Thyroid gland (tissue), 4 donors: ENCODE data around the gene METTL22. TPM values are rescaled to one million over a fixed set of nuclear protein-coding genes. Genes with fewer than 3 reads are reported as not detected.

Source experiments
- DNase-seq, 2 donors: peaks; one replicate each; pipeline ENCODE4 v3.0.0-alpha.2; 2019
- H3K27ac ChIP-seq, 3 donors: fragments of 200-600 bp; sonication (generic); 1 replicate in 2 of 3; 2 replicates in 1 of 3; pipeline ENCODE4 v1.5.1; 2016 to 2019; ENCODE audit warnings: mild to moderate bottlenecking in 1 of 3, moderate library complexity in 1 of 3
- H3K27me3 ChIP-seq: fragments of 200-600 bp; sonication (generic); one replicate; pipeline ENCODE4 v1.5.1; 2019
- H3K36me3 ChIP-seq, 2 donors: fragments of 200-600 bp; sonication (generic); one replicate each; pipeline ENCODE4 v1.5.1; 2016 to 2019
- H3K4me1 ChIP-seq, 2 donors: fragments of 200-600 bp; sonication (generic); one replicate each; pipeline ENCODE4 v1.5.1; 2017 to 2019
- H3K4me3 ChIP-seq, 3 donors: fragments of 200-600 bp; sonication (generic); replicated peaks in 1 of 3; 1 replicate in 2 of 3; 2 replicates in 1 of 3; pipeline ENCODE4 v1.5.1; 2016; ENCODE audit warnings: mild to moderate bottlenecking in 1 of 3
- H3K9me3 ChIP-seq: fragments of 200-600 bp; sonication (generic); one replicate; pipeline ENCODE4 v1.5.1; 2017
- CTCF ChIP-seq, 6 experiments: fragments of 200-600 bp in 3 of 6; fragments of 450-650 bp in 3 of 6; sonication (generic) in 3 of 6; IDR thresholded peaks; one replicate each; pipeline ENCODE4 v1.5.1; 2016 to 2019; ENCODE audit warnings: antibody characterized with exemption in 6 of 6, mild to moderate bottlenecking in 2 of 6, inconsistent platforms in 1 of 6, moderate library complexity in 1 of 6
- POLR2A ChIP-seq, 2 donors: fragments of 450-650 bp; IDR thresholded peaks; one replicate each; pipeline ENCODE4 v1.6.1; 2017; ENCODE audit warnings: antibody characterized with exemption in 2 of 2, mild to moderate bottlenecking in 2 of 2, moderate library complexity in 1 of 2
- WGBS, 2 donors: methylation state at CpG; one replicate each; pipeline ENCODE4 v1.1.5; 2017; 5-methylcytosine and 5-hydroxymethylcytosine counted together
- intact Hi-C: fragments of 100-400 bp; cut with DNase I; formaldehyde crosslinking; loops from one replicate; pipeline ENCODE4 v1.15.1; 2023
- total RNA-seq, 4 donors: library from RNA; depleted of rRNA; stranded (reverse); fragments of >200 nt; gene quantifications; one replicate each; pipeline ENCODE4 v1.2.3, GENCODE V29; 2016

The METTL22 gene
- total RNA-seq, 4 donors from 2014 or later: 16.5 to 43.2 (median 18.8) TPM

- no peak for DNase-seq
- Histone ChIP-seq H3K4me3 (no peak overlapping the region), H3K27ac (no peak overlapping the region), H3K4me1 (no peaks in the 10 kb centered on the region), H3K27me3 (no peaks in the 10 kb centered on the region), H3K9me3 (no peaks in the 10 kb centered on the region), H3K36me3 (peaks cover 69 to 77% of the 10 kb centered on the region in 2 donors)
- TF ChIP-seq POLR2A (IDR thresholded peaks at IDR 0.05): no peak
- TF ChIP-seq CTCF (IDR thresholded peaks at IDR 0.05): no peak
- intact Hi-C loops: loop anchor here (10.0 kb wide), 1 partner anchor 67 kb away; no protein-coding TSS in a partner anchor
- 90 to 91% methylated on average over 16 of the region's 16 CpGs for WGBS, 2 donors
Measured at GRCh38 chr16:8642146-8642545, 20.6 kb downstream of the METTL22 start.

GRCh38 chr16:8644211-8645140 is 23.0 kb downstream of the METTL22 start:
- H3K9me3 ChIP-seq: no peaks in the 10 kb centered on the region
- no peak overlapping the region for H3K27ac ChIP-seq
- no peak for TF ChIP-seq CTCF (IDR thresholded peaks at IDR 0.05)
- TF ChIP-seq POLR2A (IDR thresholded peaks at IDR 0.05): no peak
- intact Hi-C loops: loop anchor here (10.0 kb wide), 1 partner anchor 70 kb away; no protein-coding TSS in a partner anchor
- peaks cover 61 to 73% of the 10 kb centered on the region in 2 donors for H3K36me3 ChIP-seq
- H3K4me1 ChIP-seq: no peaks in the 10 kb centered on the region
- no peak for DNase-seq
- H3K27me3 ChIP-seq: no peaks in the 10 kb centered on the region
- WGBS, 2 donors: 84 to 89% methylated on average over 22 to 29 of the region's 29 CpGs
- H3K4me3 ChIP-seq: no peak overlapping the region

DNA sequence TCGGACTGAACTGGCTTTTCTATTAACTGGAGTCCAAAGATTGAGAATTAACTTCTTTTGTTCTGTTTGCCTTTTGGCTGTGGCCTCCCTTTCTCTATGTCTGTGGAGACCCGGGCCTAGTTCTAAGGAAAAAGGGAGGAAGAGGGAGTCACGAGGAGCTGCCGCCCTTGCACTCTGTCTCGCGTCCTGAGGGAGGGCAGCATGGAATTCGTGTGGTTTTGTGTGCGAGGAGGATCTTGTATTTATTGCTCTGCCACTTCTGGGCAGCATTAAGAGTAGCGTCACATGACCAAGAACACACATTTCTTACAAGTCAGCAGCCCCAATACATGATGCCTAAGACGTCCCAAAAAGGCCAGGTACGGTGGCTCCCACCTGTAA is 23.6 kb downstream of the METTL22 start:
- Histone ChIP-seq H3K4me3 (no peak overlapping the region), H3K4me1 (no peaks in the 10 kb centered on the region)

DNA sequence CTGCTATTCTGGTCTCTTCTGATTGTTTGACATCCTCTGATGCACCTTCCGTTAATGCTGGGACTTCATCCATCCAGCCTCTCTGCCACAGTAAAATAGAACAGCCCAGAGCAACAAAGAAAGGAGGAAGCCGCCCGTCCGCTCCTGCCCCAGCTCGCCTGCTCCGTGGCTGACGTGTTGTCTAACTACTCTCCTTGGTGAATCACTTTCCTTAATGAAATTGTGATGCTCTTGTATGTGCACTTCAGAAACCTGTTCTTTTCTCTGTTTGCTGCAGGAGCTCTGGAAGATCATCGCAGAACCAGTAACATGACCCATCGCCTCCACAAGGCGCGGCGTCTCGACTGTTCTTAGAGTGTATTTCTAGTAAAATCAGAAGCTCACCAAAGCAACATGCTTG is 24.3 kb downstream of the METTL22 start:
- WGBS, 2 donors: 94% methylated on average over 13 of the region's 13 CpGs

More for the DNA sequence above, 23.6 kb downstream of the METTL22 start:
- Histone ChIP-seq H3K27ac (no peak overlapping the region), H3K27me3 (no peaks in the 10 kb centered on the region), H3K9me3 (no peaks in the 10 kb centered on the region), H3K36me3 (peaks cover 56 to 66% of the 10 kb centered on the region in 2 donors)
- intact Hi-C loops: loop anchor here (10.0 kb wide), 1 partner anchor 70 kb away; no protein-coding TSS in a partner anchor
- TF ChIP-seq CTCF (IDR thresholded peaks at IDR 0.05) (no peak), POLR2A (IDR thresholded peaks at IDR 0.05) (no peak)
- WGBS, 2 donors: 76 to 87% methylated on average over 11 of the region's 11 CpGs
- DNase-seq: no peak

More for the DNA sequence above, 24.3 kb downstream of the METTL22 start:
- Histone ChIP-seq H3K4me3 (no peak overlapping the region), H3K9me3 (no peaks in the 10 kb centered on the region), H3K36me3 (peaks cover 55 to 65% of the 10 kb centered on the region in 2 donors), H3K27ac (no peak overlapping the region), H3K27me3 (no peaks in the 10 kb centered on the region), H3K4me1 (no peaks in the 10 kb centered on the region)
- intact Hi-C loops: loop anchor here (10.0 kb wide), 1 partner anchor 71 kb away; no protein-coding TSS in a partner anchor
- no peak for TF ChIP-seq CTCF (IDR thresholded peaks at IDR 0.05)
- TF ChIP-seq POLR2A (IDR thresholded peaks at IDR 0.05): no peak
- DNase-seq: no peak
